RWPE2 (cell line): ENCODE data around the gene NUB1.

Experiments used
- ATAC-seq: fragments of 200-7000 bp; cut with Tn5 transposase; 3 replicates; pipeline ENCODE4 v1.9.1; 2021; ENCODE audit warnings: low read depth
- DNase-seq: peaks from one replicate; pipeline ENCODE4 v3.0.0-alpha.2; 2020; ENCODE audit warnings: low spot score
- H3K27ac ChIP-seq: fragments of 450-650 bp; 2 replicates; pipeline ENCODE4 v1.5.1; 2017; ENCODE audit warnings: mild to moderate bottlenecking; ENCODE audit not compliant: poor library complexity, severe bottlenecking
- H3K27me3 ChIP-seq: fragments of 250-450 bp; sonication (Bioruptor Pico); 2 replicates; pipeline ENCODE4 v1.5.1; 2021; ENCODE audit warnings: mild to moderate bottlenecking, moderate library complexity; ENCODE audit not compliant: insufficient read depth, poor library complexity, severe bottlenecking
- H3K36me3 ChIP-seq: fragments of 250-450 bp; sonication (Bioruptor Pico); 2 replicates; pipeline ENCODE4 v1.5.1; 2020; ENCODE audit warnings: low read depth, mild to moderate bottlenecking, moderate library complexity
- H3K4me1 ChIP-seq: fragments of 250-450 bp; sonication (Bioruptor Pico); 2 replicates; pipeline ENCODE4 v1.5.1; 2021; ENCODE audit warnings: mild to moderate bottlenecking, moderate library complexity; ENCODE audit not compliant: insufficient read depth, poor library complexity, severe bottlenecking
- H3K4me3 ChIP-seq: fragments of 250-450 bp; sonication (Bioruptor Pico); 2 replicates; pipeline ENCODE4 v1.5.1; 2021; ENCODE audit warnings: mild to moderate bottlenecking, moderate library complexity; ENCODE audit not compliant: severe bottlenecking
- H3K9me3 ChIP-seq: fragments of 250-450 bp; sonication (Bioruptor Pico); 2 replicates; pipeline ENCODE4 v1.5.1; 2021; ENCODE audit warnings: mild to moderate bottlenecking, moderate library complexity; ENCODE audit not compliant: severe bottlenecking
- TF ChIP-seq, protein P1 (sequence below): fragments of 450-650 bp; IDR thresholded peaks from one replicate; pipeline ENCODE4 v1.5.1; 2017; ENCODE audit warnings: mild to moderate bottlenecking, moderate library complexity; ENCODE audit not compliant: poor library complexity, severe bottlenecking

Gene NUB1

GRCh38 chr7:151347200-151347599, 5.6 kb downstream of the NUB1 start:
- ATAC-seq, result no peak
- H3K4me3 ChIP-seq, result no peak overlapping the region
- H3K4me1 ChIP-seq, result no peaks in the 10 kb centered on the region
- TF ChIP-seq, protein P1, sequence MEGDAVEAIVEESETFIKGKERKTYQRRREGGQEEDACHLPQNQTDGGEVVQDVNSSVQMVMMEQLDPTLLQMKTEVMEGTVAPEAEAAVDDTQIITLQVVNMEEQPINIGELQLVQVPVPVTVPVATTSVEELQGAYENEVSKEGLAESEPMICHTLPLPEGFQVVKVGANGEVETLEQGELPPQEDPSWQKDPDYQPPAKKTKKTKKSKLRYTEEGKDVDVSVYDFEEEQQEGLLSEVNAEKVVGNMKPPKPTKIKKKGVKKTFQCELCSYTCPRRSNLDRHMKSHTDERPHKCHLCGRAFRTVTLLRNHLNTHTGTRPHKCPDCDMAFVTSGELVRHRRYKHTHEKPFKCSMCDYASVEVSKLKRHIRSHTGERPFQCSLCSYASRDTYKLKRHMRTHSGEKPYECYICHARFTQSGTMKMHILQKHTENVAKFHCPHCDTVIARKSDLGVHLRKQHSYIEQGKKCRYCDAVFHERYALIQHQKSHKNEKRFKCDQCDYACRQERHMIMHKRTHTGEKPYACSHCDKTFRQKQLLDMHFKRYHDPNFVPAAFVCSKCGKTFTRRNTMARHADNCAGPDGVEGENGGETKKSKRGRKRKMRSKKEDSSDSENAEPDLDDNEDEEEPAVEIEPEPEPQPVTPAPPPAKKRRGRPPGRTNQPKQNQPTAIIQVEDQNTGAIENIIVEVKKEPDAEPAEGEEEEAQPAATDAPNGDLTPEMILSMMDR, result no peak
- no peak for DNase-seq
- H3K27me3 ChIP-seq, result no peaks in the 10 kb centered on the region
- H3K36me3 ChIP-seq, result peaks cover 66% of the 10 kb centered on the region
- no peaks in the 10 kb centered on the region for H3K9me3 ChIP-seq
- no peak overlapping the region for H3K27ac ChIP-seq

DNA sequence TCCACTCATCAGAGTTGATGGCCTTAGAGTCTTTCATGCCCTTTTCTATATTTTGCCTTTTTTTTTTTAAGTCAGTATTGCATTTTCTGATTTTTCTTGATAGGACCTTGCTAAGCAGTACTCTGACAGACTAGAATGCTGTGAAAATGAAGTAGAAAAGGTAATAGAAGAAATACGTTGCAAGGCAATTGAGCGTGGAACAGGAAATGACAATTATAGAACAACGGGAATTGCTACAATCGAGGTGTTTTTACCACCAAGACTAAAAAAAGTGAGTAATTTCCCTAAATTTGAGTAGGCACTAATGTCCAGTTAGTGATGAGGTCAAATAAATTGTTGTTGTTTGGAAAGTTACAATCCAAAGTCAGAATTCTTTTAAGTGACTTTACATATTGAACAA, 7.4 kb downstream of the NUB1 start:
- no peaks in the 10 kb centered on the region for H3K9me3 ChIP-seq
- H3K27me3 ChIP-seq, result no peaks in the 10 kb centered on the region
- H3K27ac ChIP-seq, result no peak overlapping the region
- H3K36me3 ChIP-seq, result peaks cover 79% of the 10 kb centered on the region
- no peak overlapping the region for H3K4me3 ChIP-seq
- TF ChIP-seq, protein P1, result no peak
- ATAC-seq (no peak), DNase-seq (no peak)
- H3K4me1 ChIP-seq, result no peaks in the 10 kb centered on the region

DNA sequence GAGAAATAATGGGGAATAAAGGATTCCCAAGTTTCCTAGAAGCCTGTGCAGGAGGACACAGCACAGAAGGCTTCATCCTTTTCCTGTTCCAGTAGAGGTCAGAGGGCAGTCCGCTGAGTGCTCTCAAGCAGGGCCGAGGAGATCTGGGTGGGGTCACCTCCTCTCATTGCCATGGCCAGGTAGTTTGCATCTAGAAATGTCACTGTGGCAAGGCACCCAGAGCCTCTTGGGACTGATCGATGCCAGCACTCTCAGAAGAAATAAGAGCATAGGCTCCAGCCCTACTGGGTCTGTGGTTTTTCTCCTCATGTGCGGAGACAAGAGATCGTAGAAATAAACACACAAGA, 7.9 kb downstream of the NUB1 start:
- ATAC-seq (no peak), DNase-seq (no peak)
- TF ChIP-seq, protein P1, result no peak
- Histone ChIP-seq H3K4me1 (no peaks in the 10 kb centered on the region), H3K36me3 (peaks cover 84% of the 10 kb centered on the region), H3K9me3 (no peaks in the 10 kb centered on the region), H3K4me3 (no peak overlapping the region), H3K27ac (no peak overlapping the region), H3K27me3 (no peaks in the 10 kb centered on the region)

- no peaks in the 10 kb centered on the region for H3K4me1 ChIP-seq
- H3K9me3 ChIP-seq, result no peaks in the 10 kb centered on the region
- peaks cover 86% of the 10 kb centered on the region for H3K36me3 ChIP-seq
- no peak overlapping the region for H3K27ac ChIP-seq
- no peaks in the 10 kb centered on the region for H3K27me3 ChIP-seq
- ATAC-seq, result no peak
- TF ChIP-seq, protein P1, result no peak
- no peak for DNase-seq
- H3K4me3 ChIP-seq, result no peak overlapping the region
Measured at GRCh38 chr7:151351027-151351426, 9.4 kb downstream of the NUB1 start.

GRCh38 chr7:151351967-151352366, 10.4 kb downstream of the NUB1 start:
- H3K27me3 ChIP-seq, result no peaks in the 10 kb centered on the region
- no peak overlapping the region for H3K4me3 ChIP-seq
- H3K9me3 ChIP-seq, result no peaks in the 10 kb centered on the region
- ATAC-seq (no peak), DNase-seq (no peak)
- H3K36me3 ChIP-seq, result peaks cover 90% of the 10 kb centered on the region
- no peak overlapping the region for H3K27ac ChIP-seq
- no peaks in the 10 kb centered on the region for H3K4me1 ChIP-seq
- TF ChIP-seq, protein P1, result no peak
